ENCODE data around the gene KATNB1. TPM values are rescaled to one million over a fixed set of nuclear protein-coding genes. Genes with fewer than 3 reads are reported as not detected.

KATNB1 gene
- total and polyA plus RNA-seq, 2 of the 8 experiments (the other 6 are each of a cell fraction or from before 2014, with no cell fraction given): 50.2 to 60.4 TPM

DNA sequence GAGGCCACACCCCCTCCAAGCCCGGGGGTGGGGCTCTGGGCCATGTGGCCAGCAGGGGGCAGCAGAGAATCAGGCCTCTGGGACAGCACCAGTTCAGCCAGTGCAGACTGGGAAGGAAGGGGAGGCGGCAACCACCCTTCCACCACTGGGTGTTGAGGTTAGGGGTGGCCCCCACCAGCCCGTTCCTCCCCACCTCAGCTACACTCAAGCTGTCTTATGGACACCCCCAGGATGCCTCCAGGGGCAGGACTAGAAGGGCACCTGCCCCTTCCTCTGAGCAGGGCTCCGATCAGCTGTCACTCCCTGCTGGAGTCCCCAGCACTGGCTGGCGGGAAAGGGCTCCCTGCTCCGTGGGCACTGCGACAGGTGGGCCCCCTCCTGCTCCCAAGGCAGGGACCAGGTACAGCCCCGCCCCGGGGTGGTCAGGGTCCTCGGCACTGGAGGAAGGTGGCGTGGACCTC is 21.8 kb downstream of the KATNB1 start (continued):
- TF ChIP-seq CHD7 (IDR thresholded peaks at IDR 0.05; ENCODE audit: insufficient replicate concordance, low read length) (no peak), EGR1 (IDR thresholded peaks at IDR 0.05; ENCODE audit: borderline replicate concordance, low read depth, low read length) (peak; percentile 42; the same call in 1 of the 2 replicates), RNF2 (IDR thresholded peaks at IDR 0.05; ENCODE audit: borderline replicate concordance, low read depth, low read length, missing control alignments, poor library complexity, severe bottlenecking) (no peak), TAF1 (IDR thresholded peaks at IDR 0.05; ENCODE audit: low read depth, low read length) (no peak), TAF7 (optimal IDR thresholded peaks at IDR 0.05; ENCODE audit: borderline replicate concordance, low read depth, low read length) (peak; percentile 23), BCL11A (IDR thresholded peaks at IDR 0.05; ENCODE audit: low read depth in 2 of 2, low read length in 2 of 2) (no peak), SP2 (IDR thresholded peaks at IDR 0.05; ENCODE audit: low read length) (no peak), MAFK (IDR thresholded peaks at IDR 0.05; ENCODE audit: low read depth, low read length) (no peak)
- TF ChIP-seq, protein P1, sequence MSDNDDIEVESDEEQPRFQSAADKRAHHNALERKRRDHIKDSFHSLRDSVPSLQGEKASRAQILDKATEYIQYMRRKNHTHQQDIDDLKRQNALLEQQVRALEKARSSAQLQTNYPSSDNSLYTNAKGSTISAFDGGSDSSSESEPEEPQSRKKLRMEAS (IDR thresholded peaks at IDR 0.05): no peak

Measured in H1 (cell line).